Stimulated activated naive CD8-positive, alpha-beta T cell treated with anti-CD3 and anti-CD28 coated beads, Interleukin-15, amount 100 ng/mL, for 72 hours (primary cell): ENCODE measurements around the gene HOXA5.

Experiments used
- ATAC-seq: fragments of 150-1000 bp; cut with Tn5 transposase; 2 replicates; pipeline ENCODE4 v1.10.0; 2021; ENCODE audit warnings: mild to moderate bottlenecking, moderate library complexity
- DNase-seq, 2 donors: peaks; one replicate each; pipeline ENCODE4 v3.0.0; 2021 to 2022
- H3K27ac Mint-ChIP-seq, 2 donors: one replicate each; pipeline ENCODE4 v1.8.0; 2022; ENCODE audit warnings: mild to moderate bottlenecking in 2 of 2, mixed read lengths in 2 of 2, moderate library complexity in 2 of 2
- H3K27me3 Mint-ChIP-seq: one replicate; pipeline ENCODE4 v1.8.0; 2022; ENCODE audit warnings: mixed read lengths
- H3K4me1 Mint-ChIP-seq: one replicate; pipeline ENCODE4 v1.8.0; 2022; ENCODE audit warnings: mild to moderate bottlenecking, mixed read lengths
- H3K4me3 Mint-ChIP-seq, 2 donors: one replicate each; pipeline ENCODE4 v1.8.0; 2022; ENCODE audit warnings: mild to moderate bottlenecking in 2 of 2, mixed read lengths in 2 of 2, moderate library complexity in 1 of 2
- H3K9me3 Mint-ChIP-seq, 2 donors: one replicate each; pipeline ENCODE4 v1.8.0; 2022; ENCODE audit warnings: mixed read lengths in 2 of 2

Gene HOXA5

GRCh38 chr7:27176524-27176845 is 33.0 kb upstream of the HOXA5 start:
- Mint-ChIP-seq H3K9me3 (no peaks in the 10 kb centered on the region), H3K4me1 (peaks cover 31% of the 10 kb centered on the region), H3K27me3 (peaks cover 95% of the 10 kb centered on the region), H3K4me3 (no peak overlapping the region), H3K27ac (no peak overlapping the region)
- DNase-seq (no peak), ATAC-seq (no peak)

GRCh38 chr7:27175626-27176523 is 32.4 kb upstream of the HOXA5 start:
- DNase-seq (no peak), ATAC-seq (no peak)
- Mint-ChIP-seq H3K4me1 (peaks cover 35% of the 10 kb centered on the region), H3K27ac (no peak overlapping the region), H3K27me3 (peaks cover 95% of the 10 kb centered on the region), H3K9me3 (no peaks in the 10 kb centered on the region), H3K4me3 (no peak overlapping the region)

- no peak overlapping the region for H3K27ac Mint-ChIP-seq
- ATAC-seq (no peak), DNase-seq (no peak)
- H3K27me3 Mint-ChIP-seq = peaks cover 95% of the 10 kb centered on the region
- H3K9me3 Mint-ChIP-seq = no peaks in the 10 kb centered on the region
- H3K4me1 Mint-ChIP-seq = peaks cover 35% of the 10 kb centered on the region
- H3K4me3 Mint-ChIP-seq = peak overlapping the region in 1 of 2 donors; percentile 40
Observed at GRCh38 chr7:27174874-27175625, 31.6 kb upstream of the HOXA5 start.

GRCh38 chr7:27173956-27174873 is 30.7 kb upstream of the HOXA5 start, which contains the start of gene HOXA10:
Gene HOXA10, minus strand, starts transcription at chr7:27174320. Its CDS starts 14 bp downstream, at chr7:27174306.
- DNase-seq = no peak

GRCh38 chr7:27173511-27173955 is 30.1 kb upstream of the HOXA5 start:
- ATAC-seq = peak; percentile 77
- Mint-ChIP-seq H3K9me3 (no peaks in the 10 kb centered on the region), H3K27me3 (peaks cover 95% of the 10 kb centered on the region), H3K4me1 (peaks cover 41% of the 10 kb centered on the region), H3K27ac (no peak overlapping the region), H3K4me3 (peak overlapping the region; percentile 62 to 76)
- DNase-seq = peak in 1 of 2 donors; percentile 20

More at GRCh38 chr7:27173956-27174873, 30.7 kb upstream of the HOXA5 start, which contains the start of gene HOXA10:
- Mint-ChIP-seq H3K4me1 (peaks cover 34% of the 10 kb centered on the region), H3K4me3 (peak within 1 kb of the TSS; percentile 62 to 76), H3K27ac (peak within 1 kb of the TSS in 1 of 2 donors; percentile 80), H3K9me3 (no peaks in the 10 kb centered on the region), H3K27me3 (peaks cover 95% of the 10 kb centered on the region)
- ATAC-seq = no peak

- Mint-ChIP-seq H3K27me3 (peaks cover 95% of the 10 kb centered on the region), H3K27ac (no peak overlapping the region), H3K9me3 (no peaks in the 10 kb centered on the region), H3K4me1 (peaks cover 44% of the 10 kb centered on the region), H3K4me3 (peak overlapping the region; percentile 62 to 76)
- peak; percentile 39 for ATAC-seq
- no peak for DNase-seq
Observed at GRCh38 chr7:27172823-27173510, 29.5 kb upstream of the HOXA5 start.

GRCh38 chr7:27172315-27172774 is 28.9 kb upstream of the HOXA5 start:
- Mint-ChIP-seq H3K4me3 (peak overlapping the region; percentile 61 to 74), H3K27me3 (peaks cover 95% of the 10 kb centered on the region), H3K27ac (peak overlapping the region in 1 of 2 donors; percentile 87), H3K4me1 (peaks cover 47% of the 10 kb centered on the region), H3K9me3 (no peaks in the 10 kb centered on the region)
- ATAC-seq (no peak), DNase-seq (peak in 1 of 2 donors; percentile 12)

- peaks cover 53% of the 10 kb centered on the region for H3K4me1 Mint-ChIP-seq
- no peak for ATAC-seq
Observed at GRCh38 chr7:27171637-27172314, 28.3 kb upstream of the HOXA5 start.

GRCh38 chr7:27171325-27171636 is 27.8 kb upstream of the HOXA5 start:
- ATAC-seq (no peak), DNase-seq (peak in 1 of 2 donors; percentile 8)
- peaks cover 58% of the 10 kb centered on the region for H3K4me1 Mint-ChIP-seq
- H3K27me3 Mint-ChIP-seq = peaks cover 95% of the 10 kb centered on the region
- H3K9me3 Mint-ChIP-seq = no peaks in the 10 kb centered on the region
- H3K27ac Mint-ChIP-seq = no peak overlapping the region
- peak overlapping the region; percentile 15 to 74 for H3K4me3 Mint-ChIP-seq

More at GRCh38 chr7:27171637-27172314, 28.3 kb upstream of the HOXA5 start:
- H3K4me3 Mint-ChIP-seq = peak overlapping the region; percentile 61 to 74
- peak in 1 of 2 donors; percentile 13 for DNase-seq
- no peaks in the 10 kb centered on the region for H3K9me3 Mint-ChIP-seq
- H3K27ac Mint-ChIP-seq = no peak overlapping the region
- peaks cover 95% of the 10 kb centered on the region for H3K27me3 Mint-ChIP-seq

GRCh38 chr7:27170426-27171324 is 27.2 kb upstream of the HOXA5 start:
- peaks cover 64% of the 10 kb centered on the region for H3K4me1 Mint-ChIP-seq
- no peak overlapping the region for H3K27ac Mint-ChIP-seq
- peak overlapping the region in 1 of 2 donors; percentile 19 for H3K4me3 Mint-ChIP-seq
- ATAC-seq (no peak), DNase-seq (no peak)
- H3K27me3 Mint-ChIP-seq = peaks cover 95% of the 10 kb centered on the region
- no peaks in the 10 kb centered on the region for H3K9me3 Mint-ChIP-seq

GRCh38 chr7:27169658-27170425 is 26.4 kb upstream of the HOXA5 start:
- Mint-ChIP-seq H3K27ac (peak overlapping the region in 1 of 2 donors; percentile 86), H3K27me3 (peaks cover 95% of the 10 kb centered on the region), H3K4me1 (peaks cover 64% of the 10 kb centered on the region), H3K4me3 (peak overlapping the region; percentile 52 to 67), H3K9me3 (no peaks in the 10 kb centered on the region)
- ATAC-seq (no peak), DNase-seq (no peak)

DNA sequence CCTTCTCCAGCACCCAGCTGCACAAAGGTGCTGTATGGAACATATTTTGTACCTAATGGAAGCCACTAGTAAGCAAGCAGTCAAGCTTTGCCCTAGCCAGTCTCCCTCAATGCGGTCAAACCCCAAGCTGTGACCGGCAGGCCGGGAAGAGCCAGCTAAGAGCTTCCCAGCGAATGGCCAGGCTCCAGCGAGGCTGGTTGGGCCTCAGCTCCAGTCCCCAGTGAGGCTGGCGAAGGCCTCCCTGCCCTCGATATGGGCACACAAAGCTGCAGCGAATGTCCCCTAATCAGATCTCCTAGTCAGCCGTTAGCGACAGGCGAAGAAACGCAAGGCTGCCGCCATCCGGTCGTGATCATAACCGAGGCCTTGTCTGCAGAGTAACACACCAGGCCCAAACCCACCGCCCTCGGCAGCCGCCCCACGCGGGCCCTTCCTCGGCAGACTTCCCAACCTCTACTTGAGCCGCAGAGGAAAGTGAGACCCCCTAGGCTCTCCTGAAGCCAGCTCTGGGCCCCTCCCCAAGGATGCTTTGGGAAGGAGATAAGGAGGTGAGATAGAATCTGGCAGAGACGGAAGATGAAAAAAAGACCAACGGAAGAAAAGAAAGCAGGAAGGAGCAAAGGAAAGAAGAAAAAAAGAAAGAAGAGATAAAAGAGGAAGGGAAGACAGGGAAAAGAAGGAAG is 24.9 kb upstream of the HOXA5 start:
- ATAC-seq (peak; percentile 50), DNase-seq (peak in 1 of 2 donors; percentile 54)
- H3K27me3 Mint-ChIP-seq = peaks cover 100% of the 10 kb centered on the region
- peak overlapping the region; percentile 0 to 6 for H3K4me3 Mint-ChIP-seq
- H3K9me3 Mint-ChIP-seq = no peaks in the 10 kb centered on the region
- H3K27ac Mint-ChIP-seq = peak overlapping the region in 1 of 2 donors; percentile 54
- H3K4me1 Mint-ChIP-seq = peaks cover 73% of the 10 kb centered on the region
